HG03097 (cell line): ENCODE measurements around the gene SYT1.
"Not testable (repeated sequence)": the region's sequence is repeated elsewhere in the genome, so short reads cannot be mapped to it uniquely, and the experiment has no call there.

Source experiments
- ATAC-seq: cut with Tn5 transposase; IDR thresholded peaks from one replicate; pipeline ENCODE4 v1.9.1; 2021; ENCODE audit not compliant: unreplicated experiment, low FRiP score

SYT1 gene

DNA sequence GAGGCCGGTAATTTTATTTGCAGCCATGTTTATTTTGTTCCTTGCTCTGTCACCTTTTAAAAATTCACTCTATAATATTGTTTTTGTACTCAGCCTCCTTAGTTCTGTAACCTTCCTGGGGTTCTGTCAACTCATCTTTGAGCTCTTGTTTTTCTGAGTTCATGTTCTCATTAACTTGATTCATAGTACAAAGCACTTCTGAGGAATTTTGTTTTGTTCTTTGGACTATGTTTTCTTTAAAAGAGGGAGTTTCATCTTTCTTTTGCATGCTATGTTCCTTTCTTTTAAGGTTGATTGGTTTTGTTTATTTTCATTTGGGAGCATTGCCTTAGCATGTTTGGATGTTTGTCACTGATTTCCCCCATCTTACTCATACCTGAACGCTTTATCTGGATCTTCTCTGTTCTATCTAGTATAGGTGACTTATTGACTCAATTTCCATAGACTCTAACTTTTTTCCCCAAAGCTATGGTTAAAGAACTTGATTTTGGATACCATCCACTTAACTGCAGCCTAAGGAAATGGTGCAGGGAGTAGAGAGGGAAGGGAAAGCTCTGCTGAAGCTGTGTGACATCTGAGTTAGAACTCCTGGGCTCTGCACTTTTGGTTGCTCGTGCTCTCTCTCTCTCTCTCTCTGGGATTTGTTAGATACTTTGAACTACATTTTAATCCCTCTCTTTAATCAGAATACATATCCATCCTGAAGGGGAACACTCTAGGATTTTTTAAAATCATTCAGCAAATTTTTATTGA is 557.7 kb downstream of the SYT1 start:
- ATAC-seq = no peak

- no peak for ATAC-seq
Measured at GRCh38 chr12:79423560-79423959, 559.0 kb downstream of the SYT1 start.

GRCh38 chr12:79424109-79424721 is 559.6 kb downstream of the SYT1 start:
- no peak for ATAC-seq

GRCh38 chr12:79426121-79426520 is 561.5 kb downstream of the SYT1 start:
- no peak for ATAC-seq

- not testable (repeated sequence) for ATAC-seq
Measured at GRCh38 chr12:79426744-79427143, 562.2 kb downstream of the SYT1 start.

GRCh38 chr12:79433465-79434072 is 569.0 kb downstream of the SYT1 start:
- no peak for ATAC-seq

- ATAC-seq = no peak
Measured at GRCh38 chr12:79434561-79434960, 570.0 kb downstream of the SYT1 start.

- ATAC-seq = no peak
Measured at GRCh38 chr12:79435742-79436141, 571.2 kb downstream of the SYT1 start.

GRCh38 chr12:79438480-79439174 is 574.1 kb downstream of the SYT1 start:
- no peak for ATAC-seq

GRCh38 chr12:79439175-79439825 is 574.7 kb downstream of the SYT1 start:
- no peak for ATAC-seq

DNA sequence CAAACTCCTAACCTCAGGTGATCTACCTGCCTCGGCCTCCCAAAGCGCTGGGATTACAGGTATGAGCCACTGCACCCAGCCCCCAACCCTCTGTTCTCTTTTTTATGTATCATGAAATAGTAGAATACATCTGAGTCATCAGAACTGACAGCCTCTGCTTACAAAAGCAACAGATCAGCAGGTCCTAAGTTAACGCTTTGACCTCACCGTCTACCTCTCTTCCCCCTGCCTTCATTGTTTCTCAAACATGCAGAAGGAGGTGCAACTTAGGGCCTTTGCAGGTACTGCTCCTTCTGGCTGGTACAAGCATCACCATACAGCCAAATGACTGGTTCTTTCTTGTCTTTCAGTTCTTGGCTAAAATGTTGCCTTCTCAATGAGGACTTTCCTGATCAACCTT is 577.0 kb downstream of the SYT1 start:
- ATAC-seq = no peak

DNA sequence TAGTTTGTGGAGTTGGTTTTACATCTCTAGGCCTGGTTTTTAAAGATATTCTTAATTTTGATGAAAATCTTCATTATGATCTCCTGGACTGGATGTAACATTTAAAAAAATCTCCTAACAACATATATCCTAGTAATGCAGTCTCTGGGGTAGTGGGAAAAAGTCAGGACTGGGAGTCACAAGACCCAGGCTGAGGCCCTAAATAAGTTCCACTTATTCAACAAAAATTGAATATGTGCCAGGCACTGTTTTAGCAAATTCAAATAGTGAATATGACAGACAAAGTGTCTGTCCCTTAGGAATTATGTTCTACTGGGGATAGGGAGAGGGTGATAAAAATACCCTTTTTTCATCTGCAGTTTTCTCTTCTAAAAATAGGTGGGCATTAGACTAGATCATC is 577.8 kb downstream of the SYT1 start:
- no peak for ATAC-seq

GRCh38 chr12:79444089-79444488 is 579.5 kb downstream of the SYT1 start:
- no peak for ATAC-seq

GRCh38 chr12:79448816-79449215 is 584.2 kb downstream of the SYT1 start:
- no peak for ATAC-seq

- ATAC-seq = no peak
Measured at GRCh38 chr12:79451365-79451764, 586.8 kb downstream of the SYT1 start.

DNA sequence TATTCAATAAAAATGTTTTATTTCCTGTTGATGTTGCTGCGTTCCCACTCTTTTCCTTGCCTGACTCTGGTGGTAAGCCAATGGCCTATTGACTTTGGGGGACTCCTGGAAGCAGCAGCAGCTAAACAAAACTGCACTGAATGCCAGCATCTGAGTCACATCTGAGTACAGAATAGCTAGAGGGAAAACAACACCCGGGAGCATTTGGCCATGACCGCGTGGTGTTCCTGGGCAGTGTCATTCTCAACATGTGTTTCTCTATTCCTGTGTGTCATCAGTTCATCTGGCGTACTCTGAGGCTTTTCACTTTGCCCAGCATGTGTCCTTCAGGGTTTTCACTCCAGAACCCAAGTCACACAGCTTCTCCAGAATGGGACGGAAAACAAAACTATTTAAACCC is 587.4 kb downstream of the SYT1 start:
- ATAC-seq = no peak

DNA sequence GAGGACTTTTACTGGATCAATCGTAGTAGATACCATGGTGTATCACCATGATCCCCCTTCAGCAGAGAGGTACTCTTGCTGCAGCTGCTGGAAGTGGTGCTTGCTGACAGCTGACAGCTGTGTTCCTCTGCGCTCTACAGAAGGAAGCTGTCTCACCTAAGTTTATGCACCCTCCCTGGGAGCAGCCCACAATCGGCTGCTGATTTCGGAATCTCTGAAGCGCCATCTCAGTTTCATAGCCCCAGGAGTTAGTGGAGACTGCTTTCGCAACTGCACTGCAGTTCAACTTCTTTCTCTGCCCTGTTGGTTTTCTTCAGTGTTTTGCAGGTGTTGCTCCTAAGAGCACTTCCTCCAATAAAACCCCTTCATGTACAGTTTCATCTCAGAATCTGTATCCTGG is 588.3 kb downstream of the SYT1 start:
- no peak for ATAC-seq

DNA sequence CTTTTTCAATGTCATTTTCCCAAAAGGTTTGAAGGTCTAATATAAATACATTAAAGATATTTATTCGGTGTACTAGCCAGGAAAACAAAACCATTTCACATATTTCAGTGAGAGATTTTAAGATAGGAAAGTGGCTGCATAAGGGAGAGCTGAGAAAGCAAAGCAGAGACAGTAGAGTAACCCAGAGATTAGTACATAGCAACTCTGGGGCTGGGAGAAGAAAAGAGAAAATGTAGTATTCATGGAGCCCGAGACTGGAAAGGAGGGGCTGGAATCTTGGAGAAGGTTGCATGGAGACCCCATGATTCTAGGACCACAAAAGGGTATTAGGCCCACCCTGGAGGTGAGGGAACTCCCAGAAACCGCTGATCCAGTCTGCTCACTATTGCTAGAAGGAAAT is 589.2 kb downstream of the SYT1 start:
- no peak for ATAC-seq

- no peak for ATAC-seq
Measured at GRCh38 chr12:79454338-79454843, 589.8 kb downstream of the SYT1 start.

GRCh38 chr12:79455286-79455685 is 590.7 kb downstream of the SYT1 start:
- ATAC-seq = no peak

DNA sequence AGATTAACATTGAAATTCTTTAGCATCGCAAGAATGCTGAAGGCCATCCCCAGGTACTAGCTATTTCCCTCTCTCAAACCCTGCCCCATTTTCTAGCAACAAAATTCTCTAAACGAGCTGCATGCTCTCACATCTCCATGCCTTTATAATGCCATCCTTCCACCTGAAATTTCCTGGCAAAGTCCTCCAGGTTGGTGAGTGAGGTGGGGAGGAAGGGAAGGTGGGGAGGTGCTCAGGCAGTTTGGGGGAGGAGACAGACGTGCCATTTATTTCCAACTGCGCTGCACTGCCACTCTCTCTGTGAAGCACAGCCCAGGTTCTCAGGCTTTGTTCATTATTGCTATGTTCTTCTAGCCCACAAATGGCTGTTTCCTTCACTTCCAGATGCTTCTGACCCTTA is 617.7 kb downstream of the SYT1 start:
- ATAC-seq = no peak
